ENCODE measurements around the gene SLC39A13.

DNA sequence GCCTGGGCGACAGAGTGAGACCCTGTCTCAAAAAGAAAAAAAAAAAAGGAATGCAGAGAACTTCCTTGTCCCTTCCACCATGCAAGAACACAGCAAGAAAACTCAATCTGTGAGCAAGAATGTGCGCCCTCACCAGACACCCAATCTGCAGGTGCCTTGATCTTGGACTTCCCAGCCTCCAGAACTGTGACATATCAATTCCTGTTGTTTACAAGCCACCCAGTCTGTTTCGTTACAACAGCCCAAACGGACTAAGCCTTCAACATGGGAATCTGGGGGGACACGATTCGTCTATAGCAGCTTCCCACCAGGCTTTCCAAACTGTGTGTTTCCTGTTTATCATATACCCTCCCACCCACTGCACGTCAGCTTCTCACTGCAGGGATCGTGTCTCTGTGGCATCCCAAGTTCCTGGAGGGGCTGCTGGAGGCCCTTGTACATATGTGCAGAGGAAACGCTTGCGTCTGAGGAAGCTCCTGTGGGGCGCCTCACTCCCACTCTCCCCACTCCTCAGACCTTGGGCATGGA, 28.9 kb downstream of the SLC39A13 start:
- no peak for TF ChIP-seq EZH2phosphoT487 (IDR thresholded peaks at IDR 0.05; ENCODE audit: insufficient read depth, low read depth)
- TF ChIP-seq EZH2 (IDR thresholded peaks at IDR 0.05; ENCODE audit: insufficient read depth, poor library complexity, severe bottlenecking): no peak

Data from GM23248 (cell line).